ENCODE measurements around the gene GLCE. TPM values are rescaled to one million over a fixed set of nuclear protein-coding genes. Genes with fewer than 3 reads are reported as not detected.

GLCE gene
- total and polyA plus RNA-seq, 10 of the 15 experiments (the other 5 are each of a cell fraction or from before 2014, with no cell fraction given) = 2.1 to 11.9 (median 2.9) TPM

DNA sequence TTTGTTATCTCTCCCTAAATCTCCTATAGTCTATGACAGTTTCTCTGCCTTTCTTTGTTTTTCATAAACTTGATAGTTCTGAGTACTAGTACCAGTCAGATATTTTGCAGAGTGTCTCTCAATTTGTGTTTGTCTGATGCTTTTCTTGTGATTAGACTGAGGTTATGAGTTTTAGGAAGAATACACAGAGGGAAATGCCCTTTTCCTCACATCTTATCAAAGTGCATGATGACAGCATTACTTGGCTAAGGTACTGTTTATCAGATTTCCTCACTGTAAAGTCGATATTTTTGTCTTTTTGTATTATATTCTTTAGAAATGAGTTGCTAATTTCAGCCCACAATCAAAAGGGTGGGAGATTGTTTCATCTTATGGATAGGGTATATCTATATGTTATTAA is 45.6 kb downstream of the GLCE start:
- ChIA-PET RAD21 (ENCODE audit: unreplicated experiment) (no interaction called here), SMC1A (ENCODE audit: uncharacterized antibody, unreplicated experiment) (no interaction called here), CTCF (interaction anchor here (1.6 kb wide), 1 partner anchor 44 kb away, joined by 3 read pairs; no protein-coding TSS in a partner anchor), POLR2A (interaction anchor here (0.5 kb wide), 1 partner anchor 41 kb away, joined by 6 read pairs; no protein-coding TSS in a partner anchor)
- H3K9me3 ChIP-seq (replicated peaks; ENCODE audit: control insufficient read depth, insufficient read depth, low read length) = no peaks in the 10 kb centered on the region
- ATAC-seq (no peak), FAIRE-seq (no peak), DNase-seq (ENCODE audit: low read depth, low spot score) (no peak)
- no TSS peak for BruUV-seq (replicated peaks)
- H3K27ac ChIP-seq (ENCODE audit: control insufficient read depth, insufficient read depth) = no peak overlapping the region
- H3K4me2 ChIP-seq (ENCODE audit: control insufficient read depth, insufficient read depth) = no peak overlapping the region
- H3K4me3 ChIP-seq = no peak overlapping the region
- H3K36me3 ChIP-seq (ENCODE audit: control insufficient read depth in 2 of 2, insufficient read depth in 2 of 2, low read length in 1 of 2) = no peaks in the 10 kb centered on the region
- H3K9ac ChIP-seq (ENCODE audit: control insufficient read depth, insufficient read depth, low read length) = no peak overlapping the region
- TF ChIP-seq, protein P1, sequence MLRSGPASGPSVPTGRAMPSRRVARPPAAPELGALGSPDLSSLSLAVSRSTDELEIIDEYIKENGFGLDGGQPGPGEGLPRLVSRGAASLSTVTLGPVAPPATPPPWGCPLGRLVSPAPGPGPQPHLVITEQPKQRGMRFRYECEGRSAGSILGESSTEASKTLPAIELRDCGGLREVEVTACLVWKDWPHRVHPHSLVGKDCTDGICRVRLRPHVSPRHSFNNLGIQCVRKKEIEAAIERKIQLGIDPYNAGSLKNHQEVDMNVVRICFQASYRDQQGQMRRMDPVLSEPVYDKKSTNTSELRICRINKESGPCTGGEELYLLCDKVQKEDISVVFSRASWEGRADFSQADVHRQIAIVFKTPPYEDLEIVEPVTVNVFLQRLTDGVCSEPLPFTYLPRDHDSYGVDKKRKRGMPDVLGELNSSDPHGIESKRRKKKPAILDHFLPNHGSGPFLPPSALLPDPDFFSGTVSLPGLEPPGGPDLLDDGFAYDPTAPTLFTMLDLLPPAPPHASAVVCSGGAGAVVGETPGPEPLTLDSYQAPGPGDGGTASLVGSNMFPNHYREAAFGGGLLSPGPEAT (IDR thresholded peaks at IDR 0.05; ENCODE audit: low read depth) = no peak
- no peaks in the 10 kb centered on the region for H4K20me1 ChIP-seq (ENCODE audit: control insufficient read depth, insufficient read depth)
- H3K27me3 ChIP-seq (replicated peaks in 1 of 2; ENCODE audit: control insufficient read depth in 2 of 2, insufficient read depth in 2 of 2, low read length in 1 of 2) = no peaks in the 10 kb centered on the region
- in situ Hi-C loops (cut with MboI) (no loop called here), intact Hi-C loops (cut with micrococcal nuclease; ENCODE audit: unreplicated experiment) (no loop called here)
- no peaks in the 10 kb centered on the region for H3K79me2 ChIP-seq (ENCODE audit: control insufficient read depth, insufficient read depth, low read length)
- no peak overlapping the region for H2AFZ ChIP-seq (ENCODE audit: control insufficient read depth, low read depth, low read length)
- no peaks in the 10 kb centered on the region for H3K4me1 ChIP-seq (ENCODE audit: control insufficient read depth, insufficient read depth, low read length)
- 0% methylated on average over 1 of the region's 1 CpG for WGBS (ENCODE audit: insufficient coverage, insufficient replicate concordance, low lambda C conversion rate, missing lambda C conversion rate)

DNA sequence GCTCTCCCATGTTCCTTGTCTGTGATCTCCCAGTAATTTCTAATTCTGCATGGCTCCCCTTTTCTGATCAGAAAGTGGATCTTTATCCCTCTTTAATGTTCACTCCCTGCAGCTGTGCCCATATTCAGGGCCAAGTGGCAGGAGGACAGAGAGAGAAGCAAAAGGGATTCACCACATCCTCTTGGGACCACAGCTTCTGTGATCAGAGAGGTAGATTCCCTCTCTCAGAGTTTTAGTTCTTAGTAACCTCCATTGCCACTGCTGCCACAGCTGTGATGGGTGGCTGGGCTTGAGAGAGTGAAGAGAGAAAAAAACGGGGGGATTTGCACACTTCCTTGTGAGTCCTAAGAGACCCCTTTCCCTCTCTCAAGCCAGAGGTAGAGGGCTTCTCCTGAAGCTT is 49.2 kb downstream of the GLCE start:
- Histone ChIP-seq H3K79me2 (ENCODE audit: control insufficient read depth, insufficient read depth, low read length) (no peaks in the 10 kb centered on the region), H3K9ac (ENCODE audit: control insufficient read depth, insufficient read depth, low read length) (no peak overlapping the region), H3K27me3 (replicated peaks in 1 of 2; ENCODE audit: control insufficient read depth in 2 of 2, insufficient read depth in 2 of 2, low read length in 1 of 2) (no peaks in the 10 kb centered on the region), H4K20me1 (ENCODE audit: control insufficient read depth, insufficient read depth) (no peaks in the 10 kb centered on the region), H3K4me2 (ENCODE audit: control insufficient read depth, insufficient read depth) (no peak overlapping the region), H3K4me1 (ENCODE audit: control insufficient read depth, insufficient read depth, low read length) (no peaks in the 10 kb centered on the region), H3K27ac (ENCODE audit: control insufficient read depth, insufficient read depth) (no peak overlapping the region), H2AFZ (ENCODE audit: control insufficient read depth, low read depth, low read length) (no peak overlapping the region), H3K4me3 (no peak overlapping the region), H3K36me3 (ENCODE audit: control insufficient read depth in 2 of 2, insufficient read depth in 2 of 2, low read length in 1 of 2) (no peaks in the 10 kb centered on the region), H3K9me3 (replicated peaks; ENCODE audit: control insufficient read depth, insufficient read depth, low read length) (no peaks in the 10 kb centered on the region)
- ChIA-PET RAD21 (ENCODE audit: unreplicated experiment) (no interaction called here), CTCF (interaction anchor here (1.1 kb wide), 1 partner anchor 150 kb away, joined by 3 read pairs; no protein-coding TSS in a partner anchor), SMC1A (ENCODE audit: uncharacterized antibody, unreplicated experiment) (interaction anchor here (0.9 to 1.5 kb wide), 4 partner anchors 13 to 105 kb away, joined by 4 read pairs; no protein-coding TSS in a partner anchor), POLR2A (interaction anchor here (1.2 kb wide), 1 partner anchor 49 kb away, joined by 3 read pairs; the partner anchor contains the start of gene GLCE)
- TF ChIP-seq RFX5 (IDR thresholded peaks at IDR 0.05; ENCODE audit: low read depth, low read length) = no peak
- TF ChIP-seq MEF2B (IDR thresholded peaks at IDR 0.05; ENCODE audit: partially characterized antibody, poor library complexity, severe bottlenecking) = peak; percentile 59
- in situ Hi-C loops (cut with MboI) = no loop called here
- no TSS peak for BruUV-seq (replicated peaks)
- ATAC-seq (peak; percentile 84), FAIRE-seq (no peak), DNase-seq (ENCODE audit: low read depth, low spot score) (no peak)
- intact Hi-C loops (cut with micrococcal nuclease; ENCODE audit: unreplicated experiment) = no loop called here
- WGBS (ENCODE audit: insufficient coverage, insufficient replicate concordance, low lambda C conversion rate, missing lambda C conversion rate) = 0% methylated on average over 1 of the region's 1 CpG

All from GM12878 (cell line).